Measurements from ENCODE around the gene SRGAP3.

Gene SRGAP3

GRCh38 chr3:9156604-9157003 lies 92.8 kb downstream of the SRGAP3 start:
- no peak for DNase-seq (ENCODE audit: extremely low spot score, insufficient read length, low read depth)
- FAIRE-seq: no peak

- DNase-seq (ENCODE audit: extremely low spot score, insufficient read length, low read depth) (no peak), FAIRE-seq (no peak)
Measured at GRCh38 chr3:9155028-9155427, 94.4 kb downstream of the SRGAP3 start.

DNA sequence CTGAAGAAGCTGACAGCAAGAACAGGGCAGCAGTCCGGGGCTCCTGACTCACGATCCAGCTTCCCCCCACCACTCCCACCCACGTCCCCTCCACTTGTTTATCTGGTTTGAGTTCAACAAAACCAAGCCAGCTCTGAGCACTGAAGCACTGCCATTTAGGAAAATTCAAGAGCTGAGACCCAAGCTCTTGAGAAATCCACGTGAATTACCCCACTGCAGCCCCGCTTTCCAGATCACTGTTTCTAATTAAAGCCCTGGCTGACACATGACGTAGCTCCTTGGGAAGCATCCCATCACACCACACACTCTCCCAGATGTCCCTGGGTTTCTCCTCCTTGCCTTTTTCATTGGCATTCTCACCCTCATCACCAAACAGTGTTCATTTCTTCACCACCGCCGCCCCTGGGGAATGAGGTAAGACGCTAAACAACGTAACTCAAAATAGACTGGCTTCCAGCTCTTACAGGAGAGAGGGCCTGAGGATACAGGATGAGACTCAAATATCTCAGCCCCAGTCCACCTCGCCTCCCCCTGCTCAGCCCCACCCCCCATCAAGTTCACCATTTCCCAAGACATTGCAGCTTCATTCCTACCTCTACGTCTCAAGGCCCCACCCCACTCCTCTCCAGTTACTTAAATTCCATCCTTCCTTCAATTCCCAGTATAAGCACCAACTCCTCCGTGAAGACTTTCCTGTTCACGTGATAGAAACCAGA lies 95.4 kb downstream of the SRGAP3 start:
- DNase-seq (ENCODE audit: extremely low spot score, insufficient read length, low read depth): no peak
- no peak for FAIRE-seq

DNA sequence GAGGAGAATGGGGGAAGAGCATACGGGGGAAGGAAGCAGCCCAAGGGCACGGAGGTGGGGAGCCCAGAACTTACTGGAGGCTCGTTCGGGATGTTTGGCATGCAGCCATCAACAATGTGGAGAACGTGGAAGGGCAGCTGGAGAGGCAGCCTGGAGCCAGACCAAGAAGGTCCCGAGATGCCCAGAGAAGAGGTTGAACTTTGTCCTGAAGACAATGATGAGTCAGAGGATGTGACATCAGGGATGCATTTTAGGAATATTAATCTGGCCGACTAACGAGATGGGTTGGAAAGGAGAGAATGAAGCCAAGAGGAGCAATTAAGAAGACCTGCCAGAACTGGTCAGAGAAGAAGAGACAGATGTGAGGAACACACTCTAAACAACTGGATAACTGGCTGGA lies 98.2 kb downstream of the SRGAP3 start:
- FAIRE-seq (no peak), DNase-seq (ENCODE audit: extremely low spot score, insufficient read length, low read depth) (no peak)

DNA sequence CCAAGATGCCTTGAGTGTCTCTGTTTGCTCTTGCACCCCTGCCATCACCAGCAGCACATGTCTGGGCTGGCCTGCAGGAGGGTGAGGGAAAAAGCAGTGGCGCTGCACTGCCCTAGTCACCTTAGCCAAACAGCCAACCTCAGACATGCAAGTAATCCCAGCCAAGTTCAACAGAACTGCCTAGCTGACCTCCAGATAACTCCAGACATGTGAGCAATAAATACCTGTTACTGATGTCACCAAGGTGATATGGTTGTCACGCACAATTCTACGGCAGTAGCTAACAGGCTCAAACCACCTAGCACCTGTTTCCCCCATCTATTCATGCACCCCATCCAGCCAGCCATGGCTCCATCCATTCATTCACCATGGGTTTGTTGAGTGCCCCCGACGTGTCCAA lies 99.9 kb downstream of the SRGAP3 start:
- FAIRE-seq (no peak), DNase-seq (ENCODE audit: extremely low spot score, insufficient read length, low read depth) (no peak)

GRCh38 chr3:9147896-9148266 lies 101.6 kb downstream of the SRGAP3 start:
- FAIRE-seq: no peak
- no peak for DNase-seq (ENCODE audit: extremely low spot score, insufficient read length, low read depth)

- FAIRE-seq (peak; percentile 42), DNase-seq (ENCODE audit: extremely low spot score, insufficient read length, low read depth) (no peak)
Measured at GRCh38 chr3:9147215-9147895, 102.1 kb downstream of the SRGAP3 start.

GRCh38 chr3:9146367-9147071 lies 102.9 kb downstream of the SRGAP3 start:
- DNase-seq (ENCODE audit: extremely low spot score, insufficient read length, low read depth) (no peak), FAIRE-seq (peak; percentile 74)

DNA sequence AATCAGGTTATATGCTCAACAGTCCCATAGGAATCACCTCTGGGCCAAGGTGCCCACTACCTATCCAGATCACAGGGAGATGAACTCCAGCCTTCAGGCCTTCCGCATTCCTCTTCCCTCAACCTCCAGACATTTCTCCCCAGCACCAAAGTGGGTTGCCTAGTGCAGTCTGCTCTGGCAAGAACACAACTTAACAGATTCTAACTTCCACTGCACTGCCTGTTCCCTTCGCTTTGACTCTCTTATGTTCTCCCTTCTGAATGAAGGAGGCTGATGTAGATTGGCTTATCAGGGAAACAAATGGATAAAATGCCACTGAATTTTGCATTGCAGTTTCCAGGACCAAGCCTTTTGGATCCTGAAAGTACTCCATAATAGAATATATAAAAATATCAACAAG lies 106.3 kb downstream of the SRGAP3 start:
- no peak for DNase-seq (ENCODE audit: extremely low spot score, insufficient read length, low read depth)
- FAIRE-seq: no peak

GRCh38 chr3:9142362-9142761 lies 107.1 kb downstream of the SRGAP3 start:
- FAIRE-seq (no peak), DNase-seq (ENCODE audit: extremely low spot score, insufficient read length, low read depth) (no peak)

DNA sequence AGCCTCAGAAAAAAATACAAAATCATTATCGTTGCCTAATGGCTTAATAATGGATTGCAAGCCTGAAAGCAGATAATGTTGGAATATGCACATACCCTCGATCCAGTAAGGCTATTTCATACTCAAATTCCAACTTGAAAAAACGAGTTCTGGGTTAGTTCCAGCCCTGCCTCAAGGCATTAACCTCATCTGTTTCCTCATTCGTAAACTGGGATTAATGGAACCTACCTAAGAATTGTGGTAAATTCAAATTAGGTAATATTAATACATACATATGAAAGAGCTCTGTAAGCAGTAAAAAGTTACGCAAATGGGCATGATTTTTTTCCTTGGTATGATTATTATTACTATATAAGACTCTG lies 107.5 kb downstream of the SRGAP3 start:
- FAIRE-seq: no peak
- no peak for DNase-seq (ENCODE audit: extremely low spot score, insufficient read length, low read depth)

- FAIRE-seq (no peak), DNase-seq (ENCODE audit: extremely low spot score, insufficient read length, low read depth) (no peak)
Measured at GRCh38 chr3:9139366-9139765, 110.1 kb downstream of the SRGAP3 start.

DNA sequence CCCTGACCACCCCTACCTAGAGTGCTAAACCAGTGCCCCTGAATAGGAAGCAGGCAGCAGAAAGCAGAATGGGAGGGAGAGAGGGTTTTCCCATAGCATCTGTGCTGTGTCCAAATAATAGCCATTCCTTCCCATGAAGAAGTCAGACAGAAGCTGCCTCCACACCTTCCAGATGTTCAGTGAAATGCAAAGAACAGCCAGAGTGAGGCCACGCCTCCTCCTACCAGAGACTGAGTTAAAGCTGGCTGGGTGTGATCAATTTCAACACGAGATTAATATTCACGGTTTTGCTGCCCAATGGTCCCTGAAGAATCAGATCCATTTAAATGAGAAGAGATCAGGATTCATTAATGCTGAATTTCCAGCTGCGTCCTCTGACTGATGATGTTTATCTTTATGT lies 111.8 kb downstream of the SRGAP3 start:
- DNase-seq (ENCODE audit: extremely low spot score, insufficient read length, low read depth) (no peak), FAIRE-seq (no peak)

- DNase-seq (ENCODE audit: extremely low spot score, insufficient read length, low read depth) (no peak), FAIRE-seq (no peak)
Measured at GRCh38 chr3:9136746-9137465, 112.5 kb downstream of the SRGAP3 start.

- DNase-seq (ENCODE audit: extremely low spot score, insufficient read length, low read depth) (no peak), FAIRE-seq (no peak)
Measured at GRCh38 chr3:9135930-9136525, 113.4 kb downstream of the SRGAP3 start.

DNA sequence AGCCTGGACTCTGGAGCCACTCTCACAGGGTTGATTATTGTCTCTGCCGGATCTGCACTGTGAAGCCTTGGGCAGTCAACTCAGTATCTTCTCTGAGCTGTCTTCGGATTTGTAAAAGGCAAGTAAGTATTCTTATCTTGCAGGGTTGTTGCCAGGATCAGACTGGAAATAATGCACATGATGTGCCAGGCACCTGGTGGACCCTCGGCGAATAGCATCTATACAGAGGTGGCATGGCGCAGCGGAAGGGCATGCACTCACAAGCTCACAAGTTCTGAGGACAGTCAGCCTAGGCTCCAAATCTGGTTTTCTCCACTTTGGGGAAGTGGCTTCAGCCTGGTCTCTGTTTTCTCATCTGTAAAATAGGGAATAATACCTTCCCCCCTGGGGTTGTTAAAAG lies 113.9 kb downstream of the SRGAP3 start:
- DNase-seq (ENCODE audit: extremely low spot score, insufficient read length, low read depth) (no peak), FAIRE-seq (no peak)

DNA sequence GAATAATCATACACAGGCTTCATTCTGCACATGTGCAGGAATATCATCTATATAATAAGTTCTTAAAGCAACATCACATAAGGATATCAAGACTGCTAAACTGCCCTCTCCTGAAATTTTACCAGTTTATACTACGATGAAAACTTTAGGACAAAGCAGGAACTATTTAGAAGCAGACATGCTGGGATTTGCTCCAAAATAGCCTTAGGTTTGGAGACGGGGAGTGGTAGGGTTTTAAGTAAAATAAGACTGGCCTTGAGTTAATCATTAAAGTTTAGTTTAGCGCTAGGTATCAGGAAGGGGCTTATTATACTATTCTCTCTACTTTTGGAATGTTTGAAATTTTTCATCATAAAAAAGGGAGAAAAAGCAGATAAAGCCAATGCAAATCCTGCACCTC lies 115.8 kb downstream of the SRGAP3 start:
- FAIRE-seq (no peak), DNase-seq (ENCODE audit: extremely low spot score, insufficient read length, low read depth) (no peak)

GRCh38 chr3:9130345-9131305 lies 118.8 kb downstream of the SRGAP3 start:
- FAIRE-seq: no peak
- no peak for DNase-seq (ENCODE audit: extremely low spot score, insufficient read length, low read depth)

DNA sequence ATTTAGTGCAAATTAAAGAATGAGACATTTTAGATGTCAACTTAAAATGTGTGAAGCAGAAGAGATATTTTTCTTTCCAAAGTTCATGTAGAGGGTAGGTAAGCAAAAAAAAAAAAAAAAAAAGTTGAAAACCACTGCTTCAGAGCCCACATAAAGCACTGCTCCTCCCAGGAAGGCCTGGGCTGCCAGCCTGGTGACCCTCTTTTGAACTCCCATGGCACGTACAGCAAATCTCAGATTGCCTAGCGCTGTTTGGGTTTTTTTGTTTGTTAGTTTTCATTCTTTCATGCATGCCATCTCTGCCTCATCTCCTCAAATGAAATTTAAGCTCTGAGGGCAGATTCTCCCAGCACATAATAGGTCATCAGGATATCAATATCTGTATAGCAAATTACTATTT lies 120.1 kb downstream of the SRGAP3 start:
- FAIRE-seq: no peak
- DNase-seq (ENCODE audit: extremely low spot score, insufficient read length, low read depth): no peak
